GM10847 (cell line): ENCODE results near the gene ARF5.

Experiments used
- POLR2A ChIP-seq: IDR thresholded peaks from 2 replicates; pipeline ENCODE4 v1.6.1; 2011; ENCODE audit not compliant: insufficient read length; ENCODE audit errors: extremely low read depth

ARF5 gene

GRCh38 chr7:127588019-127588696, at the start of gene ARF5:
Gene ARF5 (plus strand): TSS chr7:127588411. CDS start chr7:127588499, 88 bp downstream.
- TF ChIP-seq POLR2A, result peak; percentile 36

DNA sequence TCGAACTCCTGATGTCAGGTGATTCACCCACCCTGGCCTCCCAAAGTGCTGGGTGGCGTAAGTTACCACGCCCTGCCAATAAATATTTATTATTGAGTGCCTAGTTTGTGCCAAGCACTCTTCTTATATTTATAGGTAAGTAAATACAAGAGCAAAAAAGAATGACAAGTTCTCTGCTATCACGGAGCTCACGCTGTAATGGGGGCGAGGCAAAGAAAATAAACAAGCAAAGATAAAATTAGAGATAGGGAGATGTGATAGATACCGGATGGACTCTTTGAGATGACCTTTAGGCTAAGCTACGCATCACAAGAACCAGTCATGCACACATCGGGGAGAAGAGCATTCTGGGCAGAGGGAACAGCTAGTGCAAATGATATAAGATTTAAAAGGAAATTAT, 49.1 kb upstream of the ARF5 start:
- TF ChIP-seq POLR2A, result no peak

GRCh38 chr7:127541548-127541947, 46.7 kb upstream of the ARF5 start:
- no peak for TF ChIP-seq POLR2A

DNA sequence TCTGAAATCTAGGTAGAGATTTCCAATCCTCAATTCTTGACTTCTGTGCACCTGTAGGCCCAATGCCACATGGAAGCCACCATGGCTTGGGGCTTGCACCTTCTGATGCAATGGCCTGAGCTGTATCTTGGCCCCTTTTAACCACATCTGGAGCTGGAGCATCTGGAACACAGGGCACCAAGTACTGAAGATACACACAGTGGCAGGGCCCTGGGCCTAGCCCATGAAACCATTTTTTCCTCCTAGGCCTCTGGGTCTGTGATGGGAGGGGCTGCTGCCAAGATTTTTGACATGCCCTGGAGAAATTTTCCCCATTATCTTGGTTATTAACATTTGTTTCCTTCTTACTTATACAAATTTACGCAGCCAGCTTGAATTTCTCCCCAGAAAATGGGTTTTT, 41.9 kb upstream of the ARF5 start:
- TF ChIP-seq POLR2A, result no peak

DNA sequence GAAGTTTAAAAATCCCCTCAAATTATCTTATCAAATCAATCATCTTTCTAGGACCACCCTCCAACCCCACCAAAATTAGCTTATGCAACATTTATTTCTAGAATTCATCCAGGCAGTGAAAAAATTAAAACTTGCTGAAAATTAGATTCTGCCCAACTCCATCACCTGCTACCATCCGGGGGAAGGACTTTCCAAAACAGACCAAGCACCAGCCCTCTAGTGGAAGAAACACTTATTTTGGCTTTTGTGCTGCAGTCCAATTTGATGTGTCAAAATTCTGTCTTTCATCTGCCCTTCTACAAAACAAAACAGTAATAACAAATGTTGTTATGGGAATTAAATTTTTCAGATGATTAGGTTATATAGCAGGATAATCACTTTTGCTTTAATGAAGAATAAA, 38.0 kb upstream of the ARF5 start:
- TF ChIP-seq POLR2A, result no peak

DNA sequence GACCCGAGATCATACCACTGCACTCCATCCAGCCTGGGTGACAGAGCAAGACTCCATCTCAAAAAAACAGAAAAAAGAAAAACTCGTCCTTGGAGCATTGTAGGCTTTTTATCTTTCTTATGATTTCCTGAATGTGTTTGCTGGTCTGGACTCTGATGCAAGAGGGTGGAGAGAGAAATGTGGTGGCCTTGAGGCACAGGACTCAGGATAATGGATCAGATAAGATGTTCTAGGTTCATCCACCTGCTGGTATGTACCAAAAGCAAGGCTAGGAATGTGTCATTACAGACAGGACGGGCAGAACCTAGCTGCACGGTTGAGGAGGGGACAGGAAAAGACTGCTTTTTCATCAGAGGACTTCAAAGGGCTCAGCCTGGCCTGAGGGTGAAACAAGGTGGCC, 36.3 kb upstream of the ARF5 start:
- TF ChIP-seq POLR2A, result no peak

DNA sequence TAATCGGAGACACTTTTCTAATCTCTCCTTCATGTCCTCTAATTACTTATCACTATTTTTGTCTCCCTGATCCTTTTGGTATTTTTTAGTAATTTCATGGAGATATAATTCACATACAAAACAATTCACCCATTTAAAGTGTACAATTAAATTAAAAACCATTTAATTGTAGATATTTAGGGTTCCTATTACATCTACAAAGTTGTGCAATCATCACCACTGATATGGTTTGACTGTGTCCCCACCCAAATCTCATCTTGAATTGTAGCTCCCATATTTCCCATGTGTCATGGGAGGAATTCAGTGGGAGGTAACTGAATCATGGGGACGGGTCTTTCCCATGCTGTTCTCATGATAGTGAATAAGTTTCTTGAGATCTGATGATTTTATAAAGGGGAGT, 31.8 kb upstream of the ARF5 start:
- TF ChIP-seq POLR2A, result no peak

DNA sequence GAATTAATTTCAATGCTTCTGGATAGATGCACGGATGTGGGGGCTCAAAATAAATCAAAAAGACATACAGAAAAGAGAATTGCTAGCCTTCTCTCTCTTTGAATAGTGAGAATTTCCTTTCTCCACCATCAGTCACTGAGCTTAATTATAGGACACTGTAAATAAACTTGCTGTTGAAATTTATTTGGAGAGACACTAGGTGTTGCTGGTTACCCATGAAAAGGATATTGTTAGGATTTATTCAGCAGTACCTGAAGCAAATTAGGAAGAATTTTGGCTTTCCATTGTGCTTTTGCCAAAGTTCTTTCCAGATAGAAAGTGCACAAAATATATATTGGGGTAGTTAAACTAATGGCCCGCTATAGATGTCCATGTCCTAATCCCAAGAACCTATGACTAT, 30.4 kb upstream of the ARF5 start:
- TF ChIP-seq POLR2A, result no peak

DNA sequence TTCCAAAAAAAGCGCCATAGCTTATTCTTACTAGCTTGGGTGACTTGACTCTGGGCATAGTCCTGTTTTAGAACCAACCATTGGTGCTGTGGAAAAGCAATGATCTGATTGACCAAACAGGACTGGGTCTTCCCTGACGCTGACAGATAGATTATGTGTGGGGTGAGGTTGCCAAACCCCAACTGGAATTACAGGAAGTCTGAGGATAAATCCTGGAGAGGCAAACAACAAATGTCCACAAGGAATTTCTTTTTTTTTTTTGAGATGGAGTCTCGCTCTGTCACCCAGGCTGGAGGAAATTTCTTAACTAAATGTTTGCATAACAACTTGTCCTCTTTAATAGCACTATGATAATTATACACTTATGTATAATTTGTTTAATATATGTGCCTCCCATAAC, 22.0 kb upstream of the ARF5 start:
- no peak for TF ChIP-seq POLR2A

DNA sequence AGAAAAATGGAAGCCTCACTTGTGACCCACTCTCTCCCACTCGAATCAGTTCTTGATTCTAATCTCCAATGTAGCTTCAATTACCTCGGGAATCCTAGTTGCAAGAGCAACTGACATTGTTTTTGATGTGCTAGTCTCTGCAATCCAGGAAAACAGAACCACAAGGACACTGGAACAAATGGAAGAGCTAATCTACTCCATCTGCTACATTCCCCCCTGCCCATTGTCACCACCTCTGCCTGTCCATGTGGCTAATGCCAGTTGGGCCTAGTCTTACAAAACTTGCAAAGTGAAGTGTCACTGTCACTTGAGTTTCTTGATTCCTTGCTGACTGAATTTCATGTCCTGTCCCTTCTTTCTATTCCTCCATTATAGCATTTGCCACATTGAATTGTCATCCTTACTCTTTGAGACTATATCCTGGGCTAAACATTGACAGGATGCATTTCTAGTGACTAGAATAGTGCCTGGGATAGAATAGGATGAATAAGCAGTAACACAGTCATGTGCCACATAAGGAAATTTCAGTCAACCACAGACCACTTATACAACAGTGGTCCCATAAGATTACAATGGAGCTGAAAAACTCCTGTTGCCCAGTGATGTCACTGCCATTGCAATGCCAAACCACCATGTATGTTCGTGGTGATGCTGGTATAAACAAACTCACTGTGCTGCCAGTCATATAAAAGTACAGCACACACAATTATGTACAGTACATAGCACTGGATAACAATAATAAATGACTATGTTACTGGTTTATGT, 16.3 kb upstream of the ARF5 start:
- TF ChIP-seq POLR2A, result no peak

DNA sequence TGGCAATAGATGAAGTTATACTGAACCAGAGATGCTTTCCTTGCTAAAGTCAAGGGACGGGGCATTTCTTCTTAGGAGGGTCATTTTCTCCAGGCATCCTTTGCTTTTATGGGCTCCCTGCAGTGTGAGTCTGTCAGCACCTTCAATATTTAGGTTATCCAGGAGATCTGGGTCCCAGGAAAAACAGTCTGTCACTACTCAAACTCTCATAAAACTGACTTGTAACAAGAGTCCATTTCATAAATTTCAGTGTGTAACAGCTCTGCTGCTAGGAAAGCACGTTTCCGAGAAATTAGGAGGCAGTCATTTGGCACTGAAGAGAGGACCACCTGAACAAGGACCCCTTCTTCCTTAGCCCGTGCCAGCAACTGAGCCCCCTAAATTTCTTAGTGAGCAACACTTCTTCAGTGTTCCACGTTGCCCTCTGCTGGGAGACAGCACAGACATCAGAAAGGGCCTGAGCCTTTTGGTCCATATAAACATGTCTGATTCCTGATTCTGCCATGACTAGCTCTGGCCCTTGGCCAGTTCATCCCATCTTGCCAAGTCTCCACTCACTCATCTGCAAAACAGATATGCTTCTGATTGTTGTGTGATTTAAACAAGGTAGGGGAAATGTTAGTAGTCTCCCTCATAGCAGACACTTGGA, 10.1 kb upstream of the ARF5 start:
- TF ChIP-seq POLR2A, result no peak

- TF ChIP-seq POLR2A, result no peak
Observed at GRCh38 chr7:127578711-127579275, 9.4 kb upstream of the ARF5 start.

DNA sequence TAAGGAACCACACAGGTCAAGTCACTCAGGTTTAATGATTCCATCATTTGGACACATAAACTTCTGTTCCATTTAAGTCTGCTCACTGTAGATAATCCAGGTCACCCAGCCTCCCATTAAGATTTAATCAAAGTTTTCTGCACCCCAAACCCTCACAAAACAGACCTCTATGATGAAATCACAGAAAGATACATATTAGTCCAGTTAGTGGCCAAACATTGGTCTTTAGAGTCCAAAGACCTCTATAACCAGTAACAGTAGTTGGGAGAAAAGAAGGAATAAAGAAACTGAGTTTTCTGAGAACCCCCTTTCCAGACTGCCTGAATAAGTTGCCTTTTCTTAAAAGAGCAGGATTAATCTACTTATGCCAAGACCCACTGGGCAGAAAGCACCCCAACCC, 7.6 kb upstream of the ARF5 start:
- TF ChIP-seq POLR2A, result no peak

GRCh38 chr7:127581716-127582115, 6.5 kb upstream of the ARF5 start:
- TF ChIP-seq POLR2A, result no peak

GRCh38 chr7:127582361-127582760, 5.8 kb upstream of the ARF5 start:
- TF ChIP-seq POLR2A, result no peak

- no peak for TF ChIP-seq POLR2A
Observed at GRCh38 chr7:127584648-127585043, 3.6 kb upstream of the ARF5 start.
